GM13977 (cell line): ENCODE results near the gene GABBR2.

Experiments
- DNase-seq: peaks from one replicate; pipeline ENCODE4 v3.0.0; 2012; ENCODE audit warnings: low spot score
- in situ Hi-C: fragments of 300-500 bp; cut with MboI; formaldehyde crosslinking; loops from one replicate; pipeline ENCODE4 v1.12.0; 2022; ENCODE audit warnings: low sequenced_read_pairs, low pct_unique_long_range_greater_than_20kb, mixed read lengths, inconsistent platforms; ENCODE audit not compliant: unreplicated experiment
- TF ChIP-seq, protein P1 (sequence below): IDR thresholded peaks from 2 replicates; pipeline ENCODE4 v1.5.1; 2012; ENCODE audit warnings: mild to moderate bottlenecking, control low read depth; ENCODE audit not compliant: insufficient read depth; ENCODE audit errors: extremely low read depth, missing control alignments

The GABBR2 gene

DNA sequence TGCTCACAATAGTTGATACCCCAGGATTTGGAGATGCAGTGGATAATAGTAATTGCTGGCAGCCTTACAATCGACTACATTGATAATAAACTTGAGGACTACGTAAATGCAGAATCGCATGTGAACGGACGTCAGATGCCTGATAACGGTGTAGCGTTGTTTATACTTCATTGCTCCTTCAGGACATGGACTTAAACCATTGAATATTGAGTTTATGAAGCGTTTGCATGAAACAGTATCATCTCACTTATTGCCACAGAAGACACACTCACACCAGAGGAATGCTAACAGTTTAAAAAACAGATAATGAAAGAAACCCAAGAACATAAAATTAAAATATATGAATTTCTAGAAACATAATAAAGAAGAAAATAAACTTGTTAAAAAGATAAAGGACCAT, 101.6 kb downstream of the GABBR2 start:
- TF ChIP-seq, protein P1, sequence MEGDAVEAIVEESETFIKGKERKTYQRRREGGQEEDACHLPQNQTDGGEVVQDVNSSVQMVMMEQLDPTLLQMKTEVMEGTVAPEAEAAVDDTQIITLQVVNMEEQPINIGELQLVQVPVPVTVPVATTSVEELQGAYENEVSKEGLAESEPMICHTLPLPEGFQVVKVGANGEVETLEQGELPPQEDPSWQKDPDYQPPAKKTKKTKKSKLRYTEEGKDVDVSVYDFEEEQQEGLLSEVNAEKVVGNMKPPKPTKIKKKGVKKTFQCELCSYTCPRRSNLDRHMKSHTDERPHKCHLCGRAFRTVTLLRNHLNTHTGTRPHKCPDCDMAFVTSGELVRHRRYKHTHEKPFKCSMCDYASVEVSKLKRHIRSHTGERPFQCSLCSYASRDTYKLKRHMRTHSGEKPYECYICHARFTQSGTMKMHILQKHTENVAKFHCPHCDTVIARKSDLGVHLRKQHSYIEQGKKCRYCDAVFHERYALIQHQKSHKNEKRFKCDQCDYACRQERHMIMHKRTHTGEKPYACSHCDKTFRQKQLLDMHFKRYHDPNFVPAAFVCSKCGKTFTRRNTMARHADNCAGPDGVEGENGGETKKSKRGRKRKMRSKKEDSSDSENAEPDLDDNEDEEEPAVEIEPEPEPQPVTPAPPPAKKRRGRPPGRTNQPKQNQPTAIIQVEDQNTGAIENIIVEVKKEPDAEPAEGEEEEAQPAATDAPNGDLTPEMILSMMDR: no peak
- in situ Hi-C loops: no loop called here
- DNase-seq: no peak

DNA sequence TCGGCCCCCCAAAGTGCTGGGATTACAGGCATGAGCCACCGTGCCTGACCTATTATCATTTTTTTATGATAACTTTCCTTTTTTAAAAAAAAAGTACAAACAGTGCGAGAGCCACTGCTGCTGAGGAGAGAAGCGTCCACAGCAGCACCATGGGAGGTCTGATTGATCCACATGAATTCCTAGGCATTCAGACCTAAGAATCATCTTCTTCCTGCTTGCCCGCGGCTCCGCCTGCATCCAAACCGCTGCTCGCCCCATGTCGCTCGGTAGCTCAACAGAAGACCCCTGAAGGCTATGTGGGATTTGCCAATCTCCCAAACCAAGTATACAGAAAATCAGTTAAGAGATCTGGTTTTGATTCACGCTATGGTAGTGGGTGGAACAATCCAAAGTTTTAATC, 102.0 kb downstream of the GABBR2 start:
- in situ Hi-C loops: no loop called here
- DNase-seq: no peak
- TF ChIP-seq, protein P1: no peak

DNA sequence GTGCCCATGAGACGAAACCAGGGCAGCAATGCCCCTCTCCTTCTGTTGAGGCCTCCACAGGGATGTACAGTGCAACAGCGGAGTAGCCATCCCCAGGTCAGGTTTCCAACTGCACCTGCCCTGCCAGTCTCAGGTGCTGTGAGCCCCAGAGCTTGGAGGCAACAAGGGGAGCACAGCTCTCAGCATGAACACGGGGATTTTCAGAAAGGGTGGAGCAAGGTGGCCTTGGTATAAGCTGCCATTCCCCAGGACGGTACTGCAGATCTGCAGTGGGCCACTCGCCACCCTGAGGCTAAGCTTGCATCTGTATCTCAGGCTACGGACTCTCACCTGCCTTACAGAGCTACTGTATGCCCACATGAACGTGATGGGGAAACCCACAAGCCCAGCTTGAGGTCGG, 103.6 kb downstream of the GABBR2 start:
- in situ Hi-C loops: no loop called here
- TF ChIP-seq, protein P1: no peak

DNA sequence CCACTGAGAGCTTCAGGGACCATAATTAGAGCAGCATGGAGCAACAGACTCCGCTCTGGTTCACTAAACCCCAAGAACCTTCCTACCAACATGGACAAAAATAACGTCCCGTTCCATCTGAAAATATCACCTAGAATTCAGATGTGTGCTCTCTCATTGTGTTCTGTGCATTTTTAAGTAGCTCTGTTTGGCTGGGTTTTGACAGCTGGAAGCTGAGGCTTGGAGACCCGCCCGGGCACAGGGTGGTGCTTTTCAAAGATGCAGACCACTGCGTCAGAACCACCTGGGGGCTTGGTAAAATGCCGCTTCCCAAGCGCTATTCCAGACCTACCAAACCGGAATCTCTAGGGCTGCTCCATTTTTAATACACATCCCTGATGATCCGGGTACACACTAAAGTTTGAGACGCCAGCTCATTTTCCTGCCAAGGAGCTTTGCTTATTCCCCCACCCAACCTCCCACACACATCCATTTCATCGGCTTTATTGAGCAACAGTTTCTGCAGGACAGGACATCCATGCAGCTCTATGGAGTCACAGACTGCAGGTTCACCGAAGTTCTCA, 104.8 kb downstream of the GABBR2 start:
- TF ChIP-seq, protein P1: no peak
- DNase-seq: no peak
- in situ Hi-C loops: no loop called here

More for the DNA sequence above, 103.6 kb downstream of the GABBR2 start:
- DNase-seq: no peak

DNA sequence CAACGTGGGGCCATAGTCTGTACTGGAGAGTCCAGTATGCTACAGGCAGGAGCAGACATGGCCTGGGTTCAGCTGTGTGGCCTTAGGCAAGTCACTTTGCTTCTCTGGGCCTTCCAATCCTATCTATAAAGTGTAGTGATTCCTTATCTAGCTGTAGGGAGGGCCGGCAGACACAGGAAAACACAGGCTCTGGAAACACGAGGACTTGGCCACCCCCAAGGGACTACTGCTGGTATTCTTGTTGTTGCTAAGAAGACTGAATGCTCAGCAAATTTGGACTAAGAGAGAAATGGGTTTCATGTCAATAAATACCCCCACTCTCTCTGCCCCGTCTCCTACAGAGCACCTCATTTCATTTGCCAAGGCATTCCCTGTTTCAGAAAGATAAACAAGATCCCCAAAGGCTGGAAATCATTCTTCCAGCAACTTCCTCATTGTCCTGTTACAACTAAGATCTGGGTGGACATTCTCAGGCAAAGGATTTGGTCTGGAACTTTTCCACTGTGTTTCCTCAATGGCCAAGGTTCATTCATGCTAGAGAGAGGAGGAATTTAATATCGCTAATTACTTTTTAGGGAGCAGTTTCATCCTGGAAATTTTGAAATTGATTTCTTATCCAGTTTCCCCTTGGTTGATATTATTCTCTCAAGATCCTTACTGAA, 105.8 kb downstream of the GABBR2 start:
- in situ Hi-C loops: no loop called here
- DNase-seq: no peak
- TF ChIP-seq, protein P1: no peak

DNA sequence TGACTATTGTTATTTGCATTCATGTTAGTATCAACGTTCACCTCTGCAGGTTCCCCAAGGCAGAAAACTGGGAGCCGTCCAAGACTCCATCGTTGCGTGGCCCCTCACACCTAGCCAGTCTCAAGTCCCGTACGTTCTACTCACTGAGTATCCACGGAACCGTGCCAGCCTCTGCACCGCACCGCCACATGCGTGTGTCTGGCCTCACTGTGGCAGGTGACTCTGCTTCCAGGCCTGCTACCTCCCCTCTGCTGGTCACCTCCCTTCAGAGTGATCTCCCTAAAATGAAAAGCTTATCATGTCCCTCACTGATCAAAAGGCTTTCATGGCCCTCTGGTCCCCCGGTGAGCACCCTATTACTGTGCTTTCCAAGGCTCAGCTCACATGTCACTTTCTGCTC, 108.1 kb downstream of the GABBR2 start:
- in situ Hi-C loops: no loop called here
- DNase-seq: no peak

More for the DNA sequence above, 108.1 kb downstream of the GABBR2 start:
- TF ChIP-seq, protein P1: no peak
